IPS-15b (cell line): ENCODE results near the gene PKD1L1.
"Not testable (repeated sequence)": the region's sequence is repeated elsewhere in the genome, so short reads cannot be mapped to it uniquely, and the experiment has no call there.

Experiments used
- H3K27me3 ChIP-seq: one replicate; pipeline ENCODE4 v1.6.1; 2013; ENCODE audit warnings: low read length; ENCODE audit not compliant: control insufficient read depth, insufficient read depth
- H3K36me3 ChIP-seq: one replicate; pipeline ENCODE4 v1.6.1; 2013; ENCODE audit warnings: low read length; ENCODE audit not compliant: control insufficient read depth, insufficient read depth
- H3K4me1 ChIP-seq: one replicate; pipeline ENCODE4 v1.6.1; 2013; ENCODE audit warnings: mild to moderate bottlenecking, low read length; ENCODE audit not compliant: control insufficient read depth, insufficient read depth
- H3K4me3 ChIP-seq: one replicate; pipeline ENCODE4 v1.5.1; 2013; ENCODE audit warnings: low read depth, low read length
- H3K9ac ChIP-seq: one replicate; pipeline ENCODE4 v1.6.1; 2013; ENCODE audit warnings: low read depth, mild to moderate bottlenecking, low read length
- H3K9me3 ChIP-seq: one replicate; pipeline ENCODE4 v1.6.1; 2013; ENCODE audit warnings: mild to moderate bottlenecking, low read length; ENCODE audit not compliant: control insufficient read depth, insufficient read depth

The PKD1L1 gene

DNA sequence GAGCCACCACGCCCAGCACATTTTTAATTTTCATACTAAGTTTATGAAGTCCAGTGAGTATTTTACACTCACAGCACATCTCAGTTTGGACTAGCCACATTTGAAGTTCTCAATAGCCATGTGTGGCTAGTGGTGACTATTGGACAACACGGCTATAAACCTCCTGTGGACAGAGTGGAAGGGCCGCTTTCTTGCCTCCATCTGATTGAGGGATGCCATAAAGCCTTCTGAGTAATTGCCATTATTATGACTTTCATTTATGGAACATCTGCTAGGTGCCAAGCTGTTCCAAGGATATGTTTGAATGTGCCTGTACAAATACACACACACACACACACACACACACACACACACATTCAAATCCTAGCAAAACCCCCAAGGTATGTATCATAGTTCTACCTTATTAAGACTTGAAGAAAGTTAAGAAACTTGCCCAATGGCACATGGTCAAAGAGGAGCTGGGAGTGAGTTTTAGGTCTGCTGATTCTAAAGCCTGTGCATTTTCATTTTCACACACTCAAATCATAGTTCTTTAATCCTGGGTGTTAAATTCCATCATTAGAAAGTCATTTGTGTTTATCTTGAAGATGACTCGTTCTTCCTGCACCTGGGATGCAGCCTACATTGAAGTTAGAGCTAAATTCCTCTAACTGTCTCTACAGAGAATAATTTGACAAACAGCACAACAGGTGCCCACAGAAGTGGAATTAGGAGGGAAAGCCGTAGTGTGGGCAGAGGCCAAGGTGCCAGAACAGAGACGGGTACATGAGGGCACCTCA is 143.3 kb downstream of the PKD1L1 start:
- Histone ChIP-seq H3K36me3 (no peaks in the 10 kb centered on the region), H3K9me3 (no peaks in the 10 kb centered on the region), H3K9ac (no peak overlapping the region), H3K27me3 (no peaks in the 10 kb centered on the region), H3K4me3 (no peak overlapping the region), H3K4me1 (no peaks in the 10 kb centered on the region)

- Histone ChIP-seq H3K36me3 (no peaks in the 10 kb centered on the region), H3K27me3 (no peaks in the 10 kb centered on the region), H3K9ac (no peak overlapping the region), H3K4me1 (no peaks in the 10 kb centered on the region), H3K4me3 (no peak overlapping the region), H3K9me3 (no peaks in the 10 kb centered on the region)
Observed at GRCh38 chr7:47803846-47804245, 144.4 kb downstream of the PKD1L1 start.

DNA sequence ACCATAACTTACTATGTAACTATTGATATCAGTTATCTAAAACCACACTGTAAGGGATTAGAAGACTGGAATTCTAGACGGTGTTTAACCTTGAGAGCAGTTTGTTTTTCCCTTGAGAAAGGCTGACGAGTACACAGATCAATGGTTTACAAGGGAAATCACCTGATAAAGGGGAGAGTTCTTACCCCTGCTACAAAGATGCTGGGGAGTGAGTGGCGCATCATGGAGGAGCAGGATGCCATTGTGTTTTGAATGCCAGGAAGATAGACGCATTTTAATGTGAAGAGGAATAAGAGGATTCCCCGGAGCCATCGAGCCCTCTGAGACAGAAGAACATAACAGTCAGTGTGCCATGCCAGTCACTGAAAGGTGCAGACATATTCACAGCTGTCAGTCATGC is 145.2 kb downstream of the PKD1L1 start:
- H3K4me3 ChIP-seq: no peak overlapping the region
- H3K9me3 ChIP-seq: no peaks in the 10 kb centered on the region
- no peaks in the 10 kb centered on the region for H3K4me1 ChIP-seq
- H3K27me3 ChIP-seq: no peaks in the 10 kb centered on the region
- no peaks in the 10 kb centered on the region for H3K36me3 ChIP-seq
- H3K9ac ChIP-seq: no peak overlapping the region

DNA sequence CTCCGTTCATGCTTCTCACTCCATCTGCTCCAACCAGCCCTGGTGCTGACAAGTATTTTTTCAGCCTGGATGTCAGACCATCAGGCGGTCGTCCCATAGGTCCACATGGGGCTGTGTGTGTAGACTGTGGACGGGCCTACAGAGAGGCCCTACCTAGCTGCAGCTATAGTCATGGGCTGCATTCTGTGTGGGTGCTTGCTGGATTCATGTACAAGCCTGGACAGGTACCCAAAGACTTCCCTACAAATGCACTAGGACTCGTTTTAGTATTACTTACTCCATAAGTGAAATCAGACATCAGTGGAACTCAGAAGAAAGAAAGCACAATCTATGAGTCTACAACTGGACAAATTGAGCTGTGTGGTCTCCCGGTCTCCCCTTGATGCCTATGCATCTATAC is 146.8 kb downstream of the PKD1L1 start:
- no peak overlapping the region for H3K4me3 ChIP-seq
- H3K36me3 ChIP-seq: no peaks in the 10 kb centered on the region
- no peaks in the 10 kb centered on the region for H3K27me3 ChIP-seq
- no peaks in the 10 kb centered on the region for H3K4me1 ChIP-seq
- no peaks in the 10 kb centered on the region for H3K9me3 ChIP-seq
- H3K9ac ChIP-seq: no peak overlapping the region

- Histone ChIP-seq H3K9me3 (no peaks in the 10 kb centered on the region), H3K27me3 (no peaks in the 10 kb centered on the region), H3K4me1 (no peaks in the 10 kb centered on the region), H3K4me3 (no peak overlapping the region), H3K36me3 (no peaks in the 10 kb centered on the region), H3K9ac (no peak overlapping the region)
Observed at GRCh38 chr7:47799524-47799923, 148.7 kb downstream of the PKD1L1 start.

GRCh38 chr7:47796347-47796746 is 151.9 kb downstream of the PKD1L1 start:
- H3K27me3 ChIP-seq: no peaks in the 10 kb centered on the region
- H3K9ac ChIP-seq: no peak overlapping the region
- H3K4me1 ChIP-seq: no peaks in the 10 kb centered on the region
- H3K9me3 ChIP-seq: no peaks in the 10 kb centered on the region
- no peaks in the 10 kb centered on the region for H3K36me3 ChIP-seq
- no peak overlapping the region for H3K4me3 ChIP-seq

- no peak overlapping the region for H3K9ac ChIP-seq
Observed at GRCh38 chr7:47795631-47796030, 152.6 kb downstream of the PKD1L1 start.

GRCh38 chr7:47795126-47795525 is 153.1 kb downstream of the PKD1L1 start:
- not testable (repeated sequence) for H3K4me3 ChIP-seq, H3K4me1 ChIP-seq, H3K9ac ChIP-seq, H3K9me3 ChIP-seq, H3K36me3 ChIP-seq, H3K27me3 ChIP-seq

More at GRCh38 chr7:47795631-47796030, 152.6 kb downstream of the PKD1L1 start:
- Histone ChIP-seq H3K27me3 (no peaks in the 10 kb centered on the region), H3K4me1 (no peaks in the 10 kb centered on the region), H3K9me3 (no peaks in the 10 kb centered on the region), H3K4me3 (no peak overlapping the region), H3K36me3 (no peaks in the 10 kb centered on the region)

GRCh38 chr7:47794016-47794415 is 154.2 kb downstream of the PKD1L1 start:
- H3K9me3 ChIP-seq: no peaks in the 10 kb centered on the region
- no peaks in the 10 kb centered on the region for H3K4me1 ChIP-seq
- no peak overlapping the region for H3K9ac ChIP-seq
- no peaks in the 10 kb centered on the region for H3K27me3 ChIP-seq
- H3K4me3 ChIP-seq: no peak overlapping the region
- no peaks in the 10 kb centered on the region for H3K36me3 ChIP-seq

GRCh38 chr7:47793186-47793585 is 155.1 kb downstream of the PKD1L1 start:
- H3K27me3 ChIP-seq, H3K4me1 ChIP-seq, H3K36me3 ChIP-seq, H3K4me3 ChIP-seq, H3K9ac ChIP-seq, H3K9me3 ChIP-seq: not testable (repeated sequence)

DNA sequence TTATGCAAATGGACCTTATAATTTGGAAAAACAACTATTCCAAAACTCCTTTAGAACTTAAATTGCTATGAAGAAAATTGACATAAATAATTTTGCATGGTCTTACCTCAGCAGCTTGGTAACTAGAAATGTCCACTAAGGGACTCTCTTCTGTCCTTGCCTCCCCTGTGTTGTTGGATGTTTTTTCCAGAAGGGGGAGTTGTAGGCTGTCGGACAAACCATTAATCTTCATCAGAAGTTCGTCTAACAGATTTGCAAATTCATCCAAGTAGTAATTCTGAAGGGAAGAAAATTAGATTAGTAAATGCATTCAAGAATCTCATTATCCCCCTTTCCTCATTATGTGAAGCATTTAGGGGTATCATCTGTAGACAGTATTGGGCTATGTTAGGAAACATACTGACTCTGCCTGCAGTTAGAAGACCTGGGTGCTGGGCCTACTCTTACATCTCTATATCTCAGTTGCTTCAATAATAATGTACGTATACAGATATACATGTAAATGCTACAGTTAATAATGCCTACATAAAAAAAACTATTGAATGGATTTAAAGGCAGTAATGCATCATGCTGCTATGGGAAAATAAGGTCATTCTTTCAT is 155.6 kb downstream of the PKD1L1 start:
- Histone ChIP-seq H3K9me3 (no peaks in the 10 kb centered on the region), H3K4me1 (no peaks in the 10 kb centered on the region), H3K27me3 (no peaks in the 10 kb centered on the region), H3K9ac (no peak overlapping the region), H3K36me3 (no peaks in the 10 kb centered on the region), H3K4me3 (no peak overlapping the region)

- Histone ChIP-seq H3K4me1 (no peaks in the 10 kb centered on the region), H3K9me3 (no peaks in the 10 kb centered on the region), H3K36me3 (no peaks in the 10 kb centered on the region), H3K4me3 (no peak overlapping the region), H3K9ac (no peak overlapping the region), H3K27me3 (no peaks in the 10 kb centered on the region)
Observed at GRCh38 chr7:47791682-47792081, 156.6 kb downstream of the PKD1L1 start.
